HL-60 (cell line): ENCODE data around the gene HIGD2A.

ENCODE experiments used
- GABPA ChIP-seq: IDR thresholded peaks from 2 replicates; pipeline ENCODE4 v1.6.1; 2012; ENCODE audit warnings: low read depth
- POLR2AphosphoS5 ChIP-seq: IDR thresholded peaks from 2 replicates; pipeline ENCODE4 v1.6.1; 2012; ENCODE audit warnings: low read depth
- REST ChIP-seq: IDR thresholded peaks from 2 replicates; pipeline ENCODE4 v1.6.1; 2012; ENCODE audit warnings: low read depth; ENCODE audit not compliant: insufficient replicate concordance
- SPI1 ChIP-seq: IDR thresholded peaks from 2 replicates; pipeline ENCODE4 v1.6.1; 2012; ENCODE audit warnings: low read depth, mild to moderate bottlenecking, borderline replicate concordance
- TF ChIP-seq, protein P1 (sequence below): IDR thresholded peaks from one replicate; pipeline ENCODE4 v1.5.1; 2011; ENCODE audit warnings: low read length, control low read depth, inconsistent platforms; ENCODE audit not compliant: insufficient read depth

- TF ChIP-seq, protein P1, sequence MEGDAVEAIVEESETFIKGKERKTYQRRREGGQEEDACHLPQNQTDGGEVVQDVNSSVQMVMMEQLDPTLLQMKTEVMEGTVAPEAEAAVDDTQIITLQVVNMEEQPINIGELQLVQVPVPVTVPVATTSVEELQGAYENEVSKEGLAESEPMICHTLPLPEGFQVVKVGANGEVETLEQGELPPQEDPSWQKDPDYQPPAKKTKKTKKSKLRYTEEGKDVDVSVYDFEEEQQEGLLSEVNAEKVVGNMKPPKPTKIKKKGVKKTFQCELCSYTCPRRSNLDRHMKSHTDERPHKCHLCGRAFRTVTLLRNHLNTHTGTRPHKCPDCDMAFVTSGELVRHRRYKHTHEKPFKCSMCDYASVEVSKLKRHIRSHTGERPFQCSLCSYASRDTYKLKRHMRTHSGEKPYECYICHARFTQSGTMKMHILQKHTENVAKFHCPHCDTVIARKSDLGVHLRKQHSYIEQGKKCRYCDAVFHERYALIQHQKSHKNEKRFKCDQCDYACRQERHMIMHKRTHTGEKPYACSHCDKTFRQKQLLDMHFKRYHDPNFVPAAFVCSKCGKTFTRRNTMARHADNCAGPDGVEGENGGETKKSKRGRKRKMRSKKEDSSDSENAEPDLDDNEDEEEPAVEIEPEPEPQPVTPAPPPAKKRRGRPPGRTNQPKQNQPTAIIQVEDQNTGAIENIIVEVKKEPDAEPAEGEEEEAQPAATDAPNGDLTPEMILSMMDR: no peak
- TF ChIP-seq REST: no peak
- TF ChIP-seq POLR2AphosphoS5: no peak
- no peak for TF ChIP-seq GABPA
- TF ChIP-seq SPI1: no peak
Observed at GRCh38 chr5:176394881-176395675, 6.5 kb downstream of the HIGD2A start.
